Hypothalamus (tissue), 51 donors: ENCODE results near the gene RAB7B.
A peak's percentile ranks its signal among the peaks of the same experiment; 100 is the strongest.
"Not testable (repeated sequence)": the region's sequence is repeated elsewhere in the genome, so short reads cannot be mapped to it uniquely, and the experiment has no call there.

ENCODE experiments used
- DNase-seq, 51 donors: peaks; one replicate each; lab custom pipeline; 2025; lab: John Stamatoyannopoulos, UW

RAB7B gene

DNA sequence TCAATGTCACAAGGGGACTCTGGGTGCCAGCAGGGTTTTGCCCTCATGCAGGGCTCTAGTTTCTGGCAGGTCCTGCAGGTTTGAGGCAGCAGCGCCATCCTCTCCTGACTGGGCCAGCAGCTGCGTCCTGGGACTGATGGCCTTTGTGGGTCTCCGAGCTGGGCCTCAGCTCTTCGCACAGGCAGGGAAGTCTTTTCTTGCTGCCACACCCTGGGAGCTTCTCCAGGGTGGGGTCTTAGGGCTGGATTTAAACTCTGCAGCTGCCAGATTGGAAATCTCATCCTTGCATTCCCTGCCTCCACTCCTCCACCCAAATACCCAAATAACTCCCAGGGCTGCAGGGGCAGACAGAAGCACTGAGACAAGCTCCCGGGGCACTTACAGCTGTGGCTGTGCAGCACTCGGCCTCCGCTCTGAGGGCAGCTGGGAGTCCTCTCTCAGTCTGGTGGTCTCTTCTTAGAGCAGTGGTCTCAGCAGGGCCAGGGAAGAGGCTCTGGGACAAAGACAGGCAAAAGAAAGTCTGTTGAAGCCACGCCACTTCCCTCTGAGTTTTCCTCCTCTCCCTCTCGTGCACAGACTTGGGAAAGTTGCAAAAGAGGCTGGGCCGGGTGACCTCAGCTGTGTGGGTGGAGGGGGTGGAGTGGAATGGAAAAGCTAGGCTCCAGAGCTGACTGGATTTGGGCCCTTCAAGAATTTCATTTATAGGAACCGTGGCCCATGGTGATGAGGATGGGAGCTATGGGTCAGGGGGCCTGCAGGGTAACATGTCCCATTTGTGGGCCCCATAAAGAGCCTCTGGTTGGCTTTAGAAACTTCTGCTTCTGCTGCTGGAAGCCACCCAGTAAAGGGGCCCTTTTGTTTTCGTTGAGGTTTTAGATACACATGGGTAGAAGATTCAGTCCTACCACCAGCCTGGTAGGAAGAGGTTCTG, at the start of gene RAB7B:
TSS of gene RAB7B (minus strand) at position 525 of the 931 bp plus-strand sequence. CDS start 9,260 bp downstream, outside the sequence.
- peak in 13 of 51 donors; percentile 5 to 50 (median 16) for DNase-seq

DNA sequence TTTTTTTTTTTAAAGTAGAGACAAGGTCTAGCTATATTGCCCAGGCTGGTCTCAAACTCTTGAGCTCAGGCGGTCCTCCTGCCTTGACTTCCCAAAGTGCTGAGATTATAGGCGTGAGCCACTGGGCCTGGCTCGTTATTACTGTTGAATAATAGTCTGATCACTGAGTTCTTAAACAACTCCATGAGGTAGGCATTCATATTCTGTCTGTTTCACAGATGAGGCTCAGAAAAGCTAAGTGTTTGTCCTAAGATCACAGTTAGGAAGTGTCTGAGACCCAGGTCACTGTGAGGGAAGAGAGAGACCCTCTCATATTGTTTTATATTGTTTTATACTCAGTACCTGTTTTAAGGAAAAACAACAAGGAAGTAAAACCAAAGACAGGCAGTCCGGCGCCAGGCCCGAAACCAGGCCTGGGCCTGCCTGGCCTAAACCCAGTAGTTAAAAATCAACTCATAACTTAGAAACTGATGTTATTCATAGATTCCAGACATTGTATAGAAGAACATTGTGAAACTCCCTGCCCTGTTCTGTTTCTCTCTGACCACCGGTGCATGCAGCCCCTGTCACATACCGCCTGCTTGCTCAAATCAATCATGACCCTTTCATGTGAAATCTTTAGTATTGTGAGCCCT, 49.2 kb upstream of the RAB7B start:
- not testable (repeated sequence) for DNase-seq

GRCh38 chr1:206050655-206051235, 47.5 kb upstream of the RAB7B start:
- peak in 1 of 51 donors; percentile 10 for DNase-seq

GRCh38 chr1:206049919-206050600, 46.9 kb upstream of the RAB7B start:
- DNase-seq, result no peak

DNA sequence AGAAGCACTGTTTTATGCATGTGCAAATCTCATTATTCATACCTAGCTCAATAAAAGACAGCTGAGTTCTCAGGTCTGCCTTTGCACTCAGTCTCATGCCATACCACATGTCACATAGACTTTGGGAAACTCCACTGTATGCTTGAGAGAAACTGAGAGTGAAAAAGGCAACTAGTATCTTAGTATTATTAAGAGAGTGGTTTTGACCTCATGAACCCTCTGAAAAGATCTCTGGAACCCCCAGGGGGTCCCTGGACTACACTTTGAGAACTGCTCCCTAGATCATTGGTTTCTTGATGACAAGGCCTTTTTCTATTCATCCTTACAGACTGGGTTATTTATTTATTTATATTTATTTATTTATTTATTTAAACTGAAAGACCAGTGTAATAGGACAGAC, 46.1 kb upstream of the RAB7B start:
- no peak for DNase-seq

- no peak for DNase-seq
These were observed 45.4 kb upstream of the RAB7B start for GRCh38 chr1:206048582-206048981.

DNA sequence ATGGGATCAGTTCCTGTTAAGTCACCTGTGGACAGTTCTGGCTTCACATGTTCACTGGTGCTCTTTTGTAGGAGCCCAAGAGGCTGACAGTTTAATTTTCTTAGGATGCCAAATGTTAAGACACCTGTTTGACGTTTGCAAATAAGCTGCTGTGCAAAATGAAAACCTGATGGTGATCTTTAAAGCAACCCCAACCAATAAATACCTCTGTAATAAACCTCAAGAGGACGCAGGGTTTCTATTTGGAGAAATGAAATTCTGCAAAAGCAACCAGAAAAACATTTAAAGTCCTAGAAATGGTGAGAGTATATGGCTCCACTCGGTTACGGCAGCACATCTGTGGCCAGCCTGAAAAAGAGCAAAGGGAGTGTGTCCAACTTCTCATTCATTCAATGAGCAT, 44.1 kb upstream of the RAB7B start:
- no peak for DNase-seq

DNA sequence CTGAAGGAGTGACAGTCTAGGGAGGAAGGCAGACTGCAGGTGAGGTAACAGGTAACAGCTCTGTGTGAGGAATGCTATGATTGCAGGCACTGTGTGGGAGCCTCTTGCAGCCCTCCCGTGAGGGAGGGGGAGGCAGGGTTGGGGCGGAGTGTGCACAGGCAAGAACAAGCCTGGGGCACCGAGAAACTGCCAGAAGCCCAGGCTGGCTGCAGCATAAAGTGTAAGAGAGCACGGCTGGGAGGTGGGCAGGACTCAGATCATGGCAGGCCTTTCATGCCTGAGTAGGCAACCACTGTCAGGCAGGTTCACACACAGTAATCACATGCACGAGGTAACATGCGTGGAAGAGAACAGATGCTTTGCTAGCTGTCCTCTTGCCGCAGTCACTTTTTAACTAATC, 38.4 kb upstream of the RAB7B start:
- no peak for DNase-seq

- no peak for DNase-seq
These were observed 37.1 kb upstream of the RAB7B start for GRCh38 chr1:206040328-206040727.

- DNase-seq, result no peak
These were observed 36.1 kb upstream of the RAB7B start for GRCh38 chr1:206039046-206039973.

GRCh38 chr1:206037581-206037980, 34.4 kb upstream of the RAB7B start:
- DNase-seq, result no peak

DNA sequence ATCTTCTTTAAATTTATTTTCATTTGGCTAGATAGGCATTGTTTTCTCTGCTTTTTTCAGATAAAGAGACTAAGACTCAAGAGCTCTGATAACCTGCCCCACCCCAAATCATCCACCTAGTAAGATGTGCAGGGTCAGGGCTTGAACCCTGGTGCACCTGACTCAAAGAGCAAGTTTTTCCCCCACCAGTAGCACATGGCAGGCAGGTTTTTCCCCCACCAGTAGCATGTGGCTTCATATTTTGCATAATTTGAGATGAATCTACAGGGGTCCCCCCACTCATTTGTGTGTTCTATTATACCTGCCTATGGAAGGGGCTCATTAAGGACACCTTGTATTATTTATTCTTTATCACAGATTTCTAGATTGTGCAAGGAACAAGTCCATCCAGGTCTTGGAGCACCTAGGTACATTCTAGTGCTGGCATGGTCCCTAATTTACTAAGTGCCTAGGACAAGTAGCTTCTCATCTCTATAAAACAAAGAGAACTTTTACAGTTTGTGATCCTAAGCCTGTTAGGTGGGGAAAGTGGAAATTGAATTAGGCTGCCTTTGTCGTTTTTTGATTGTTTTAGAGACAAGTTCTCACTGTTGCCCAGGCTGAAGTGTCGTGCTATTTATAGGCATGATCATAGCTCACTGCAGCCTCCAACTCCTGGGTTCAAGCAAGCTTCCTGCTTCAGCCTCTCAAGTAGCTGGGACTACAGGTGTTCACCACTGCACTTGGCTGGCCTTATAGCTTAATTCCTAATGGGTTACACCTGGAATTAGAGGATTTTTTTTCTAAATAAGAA, 33.7 kb upstream of the RAB7B start:
- DNase-seq, result no peak

DNA sequence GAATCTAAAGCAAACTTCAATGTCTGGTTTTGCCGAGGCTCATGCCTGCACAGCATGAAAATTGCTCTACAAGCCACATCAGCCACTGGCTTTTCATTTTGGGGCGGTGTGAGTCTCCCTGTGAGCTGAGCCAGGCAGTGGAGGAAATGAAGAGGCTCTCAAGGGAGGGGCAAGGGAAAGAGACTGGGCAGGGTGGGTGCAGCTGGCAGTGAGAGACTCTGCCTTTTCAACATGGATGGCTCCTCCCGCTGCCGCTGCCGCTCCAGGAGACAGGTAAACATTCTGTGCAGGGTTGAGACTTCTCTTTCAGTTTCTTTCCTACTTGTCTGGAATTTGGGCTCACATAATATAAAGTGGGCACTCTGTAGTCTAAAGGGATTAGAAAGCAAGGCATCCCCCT, 31.8 kb upstream of the RAB7B start:
- DNase-seq, result no peak

DNA sequence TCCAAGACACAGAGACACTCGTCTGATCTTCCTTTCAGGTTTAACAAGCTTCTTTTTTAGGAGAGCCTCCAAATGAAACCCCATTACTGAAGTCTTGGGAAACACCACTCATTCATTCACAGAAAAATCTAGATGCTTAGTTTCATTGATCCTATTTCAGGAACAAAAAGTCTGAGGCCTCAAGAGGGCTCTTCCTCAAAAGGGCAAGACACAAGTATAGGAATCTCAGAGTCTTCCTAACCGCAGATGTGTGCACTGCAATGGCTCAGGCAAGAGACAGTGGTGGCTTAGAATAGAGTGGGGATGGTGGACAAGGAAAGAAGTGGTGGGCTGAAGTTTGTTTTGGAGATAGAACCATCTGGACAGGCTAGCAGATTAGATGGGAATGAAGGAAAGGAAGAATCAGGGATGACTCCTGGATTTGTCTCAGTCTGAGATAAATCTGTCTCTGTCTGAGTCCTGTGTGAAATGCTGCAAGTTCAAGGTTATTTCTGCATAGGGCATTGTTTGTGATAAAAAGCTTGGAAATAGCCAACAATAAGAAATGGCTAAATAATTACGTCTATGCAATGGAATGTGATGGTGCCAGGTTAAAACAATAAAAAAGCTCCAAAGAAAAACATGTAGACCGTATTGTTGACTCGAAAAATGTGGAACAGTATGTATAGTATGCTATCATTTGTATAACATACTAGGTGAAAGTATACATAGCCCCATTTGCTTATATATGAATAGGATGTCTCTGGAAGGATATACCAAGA, 29.4 kb upstream of the RAB7B start:
- no peak for DNase-seq

- DNase-seq, result peak in 38 of 51 donors; percentile 10 to 72 (median 38)
These were observed 27.5 kb upstream of the RAB7B start for GRCh38 chr1:206030714-206031113.

- no peak for DNase-seq
These were observed 27.0 kb upstream of the RAB7B start for GRCh38 chr1:206030191-206030590.

GRCh38 chr1:206029484-206029883, 26.3 kb upstream of the RAB7B start:
- no peak for DNase-seq

- no peak for DNase-seq
These were observed 22.2 kb upstream of the RAB7B start for GRCh38 chr1:206025283-206025820.
